Medulla oblongata (tissue), 1 donor: ENCODE measurements around the gene SLC25A1.
"Not testable (repeated sequence)": the region's sequence is repeated elsewhere in the genome, so short reads cannot be mapped to it uniquely, and the experiment has no call there.

Source experiments
- DNase-seq: peaks from one replicate; pipeline ENCODE4 v3.0.0-alpha.2; 2015; ENCODE audit errors: extremely low spot score

SLC25A1 gene

GRCh38 chr22:19206287-19206686 is 27.8 kb upstream of the SLC25A1 start:
- DNase-seq = no peak

DNA sequence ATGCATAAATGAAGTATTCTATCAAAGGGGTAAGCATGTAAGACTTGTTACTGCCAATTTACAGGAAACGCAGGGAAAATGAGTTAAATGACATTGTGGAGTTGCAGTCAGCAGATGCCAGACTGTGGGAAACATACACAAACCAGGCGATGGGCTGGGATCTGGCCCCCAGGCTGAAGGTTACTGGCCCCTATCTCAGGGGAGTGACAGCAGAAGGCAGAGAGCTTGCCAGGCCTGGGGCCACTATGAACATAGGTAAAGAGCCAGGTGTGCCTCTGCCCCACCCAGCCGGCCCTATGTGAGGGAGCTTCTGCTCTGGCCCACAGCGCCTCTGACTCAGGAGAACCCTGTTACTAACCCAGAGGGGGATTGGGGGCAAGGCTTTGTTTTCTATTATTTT is 26.1 kb upstream of the SLC25A1 start:
- DNase-seq = no peak

DNA sequence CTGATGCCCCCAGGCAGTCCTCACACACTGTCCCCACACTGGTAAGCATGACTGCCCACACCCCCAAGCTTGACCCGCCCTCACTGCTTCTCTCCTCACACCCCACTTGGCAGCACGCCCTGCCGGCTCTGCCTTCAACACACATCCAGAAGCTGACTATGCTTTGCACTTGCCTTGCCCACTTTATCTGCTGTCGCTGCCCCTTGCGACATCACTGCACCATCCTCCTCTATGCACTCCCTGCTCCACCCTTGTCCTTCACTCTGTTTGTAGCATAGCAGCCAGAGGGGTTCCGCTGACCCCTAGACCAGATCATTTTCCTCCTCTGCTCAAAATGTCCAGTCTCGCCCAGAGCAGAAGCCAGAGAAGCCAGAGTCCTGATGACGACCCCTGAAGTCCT is 25.3 kb upstream of the SLC25A1 start:
- DNase-seq = no peak

DNA sequence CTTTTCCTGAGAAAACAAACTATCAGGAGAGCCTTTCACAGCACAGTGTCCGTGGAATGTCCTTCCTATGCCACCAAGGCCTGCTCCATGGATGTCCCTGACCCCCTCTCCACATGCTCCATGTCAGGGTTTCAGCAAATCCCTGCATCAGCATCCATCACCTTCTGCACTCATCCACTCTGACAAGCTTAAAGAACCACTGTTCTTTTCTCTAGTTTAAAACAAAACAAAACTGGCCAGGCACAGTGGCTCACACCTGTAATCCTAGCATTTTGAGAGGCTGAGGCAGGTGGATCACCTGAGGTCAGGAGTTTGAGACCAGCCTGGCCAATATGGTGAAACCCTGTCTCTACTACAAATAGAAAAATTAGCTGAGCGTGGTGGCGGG is 24.3 kb upstream of the SLC25A1 start:
- not testable (repeated sequence) for DNase-seq

- DNase-seq = no peak
Observed at GRCh38 chr22:19201869-19202798, 23.6 kb upstream of the SLC25A1 start.

DNA sequence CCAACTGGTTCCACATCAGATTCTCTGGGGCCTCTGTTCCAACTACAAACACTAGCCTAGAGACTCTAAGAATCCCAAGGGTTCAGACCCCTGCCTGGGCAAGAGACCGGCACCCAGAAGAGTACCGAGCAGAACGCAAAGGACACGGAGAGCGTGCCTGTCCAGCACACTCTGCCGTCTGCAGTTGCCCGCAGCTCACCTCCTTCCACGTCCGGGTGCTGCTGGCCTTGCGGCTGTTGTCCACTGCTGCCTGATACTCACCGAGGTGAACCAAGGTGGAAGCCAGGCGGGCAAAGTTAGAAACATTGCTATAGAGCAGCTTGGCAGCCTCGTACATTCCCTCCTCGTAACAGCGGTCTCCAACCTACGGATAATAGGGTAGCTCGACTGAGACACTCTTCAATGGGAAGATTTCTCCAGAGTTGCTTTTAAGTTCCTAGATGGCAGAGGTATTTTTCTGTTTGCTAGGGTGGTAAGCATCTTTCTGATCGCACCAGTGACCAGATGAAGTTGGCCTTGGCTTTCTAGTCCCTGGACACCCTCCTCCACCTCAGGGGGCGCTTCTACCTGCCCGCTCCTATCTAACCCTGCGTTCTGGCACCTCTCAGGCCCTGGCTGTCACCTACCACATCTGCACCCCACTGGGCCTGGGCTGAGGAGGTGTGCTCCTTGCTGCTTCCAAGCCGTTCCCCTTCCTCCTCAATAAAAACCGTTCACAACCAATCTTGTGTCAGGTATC is 22.8 kb upstream of the SLC25A1 start:
- no peak for DNase-seq

GRCh38 chr22:19199479-19199878 is 20.9 kb upstream of the SLC25A1 start:
- DNase-seq = no peak

- DNase-seq = no peak
Observed at GRCh38 chr22:19197997-19198865, 19.7 kb upstream of the SLC25A1 start.

DNA sequence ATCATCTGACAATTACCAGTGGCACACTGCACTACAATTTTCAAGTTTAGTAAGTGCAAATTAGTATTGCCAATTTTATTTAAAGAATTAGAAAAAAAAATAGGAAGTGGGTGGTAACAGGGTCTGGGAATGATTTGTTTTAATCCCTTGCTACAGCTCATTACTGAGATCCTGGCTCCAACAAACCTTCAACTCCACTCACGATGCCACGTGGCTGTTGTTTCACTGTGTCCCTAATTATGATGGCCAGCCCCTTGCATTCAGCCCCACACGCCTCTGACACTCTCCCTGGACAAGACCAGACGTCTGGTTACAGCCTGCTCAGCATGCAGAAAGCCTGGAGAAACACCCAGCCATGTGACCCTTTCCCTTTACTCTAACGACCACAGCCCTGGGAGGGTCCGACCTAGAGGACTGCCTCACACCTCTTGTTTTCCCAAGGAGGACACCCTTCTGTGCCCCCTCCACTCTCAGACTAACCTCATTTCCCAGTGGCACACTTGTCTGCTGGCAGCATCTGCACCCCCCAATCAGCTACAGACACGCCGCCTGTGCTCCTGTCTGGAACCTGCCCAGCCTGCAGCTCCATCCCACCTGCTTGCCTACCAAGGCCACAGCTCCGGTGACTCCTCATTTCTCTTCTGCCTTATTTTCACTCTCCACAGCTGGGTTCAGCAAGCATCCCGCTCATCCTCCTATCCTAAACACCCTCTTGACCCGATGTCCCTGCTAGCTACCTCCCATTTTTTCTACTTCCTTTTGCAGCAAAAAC is 18.5 kb upstream of the SLC25A1 start:
- no peak for DNase-seq

- no peak for DNase-seq
Observed at GRCh38 chr22:19195796-19196731, 17.5 kb upstream of the SLC25A1 start.

DNA sequence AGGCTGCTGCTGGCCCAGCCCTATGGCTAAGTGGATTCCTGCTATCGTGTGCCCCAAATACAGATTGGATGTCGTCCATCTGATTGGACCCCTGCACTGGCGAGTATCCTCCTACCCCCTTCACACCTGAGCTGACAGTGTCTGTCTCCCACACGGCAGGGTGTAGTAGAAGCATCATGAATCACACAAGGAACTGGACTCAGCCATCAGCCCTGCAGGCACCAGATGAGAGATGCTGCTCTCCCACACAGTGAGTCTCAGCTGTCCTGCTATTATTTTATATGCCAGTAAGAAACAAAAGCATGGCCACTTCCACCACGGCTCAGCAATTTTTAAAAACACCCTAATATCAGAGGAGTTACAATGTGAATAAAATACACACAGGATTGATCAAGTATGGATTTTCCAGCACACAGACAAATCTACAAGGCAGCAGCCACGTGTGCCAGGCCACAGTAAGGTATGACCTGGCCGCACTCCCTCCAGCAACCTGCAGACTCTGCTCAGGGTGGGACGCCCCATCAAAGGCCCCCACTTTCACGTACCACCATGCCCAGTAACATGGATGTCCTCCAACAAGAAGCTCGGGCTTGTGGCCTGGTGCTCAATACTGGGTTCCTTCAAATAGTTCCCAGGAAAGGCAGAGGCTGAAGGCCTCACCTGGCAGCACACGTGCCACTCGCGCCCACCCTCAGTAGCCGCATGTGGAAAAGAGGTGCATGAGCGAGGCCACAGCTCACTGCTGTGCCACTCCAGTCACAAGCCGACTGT is 16.4 kb upstream of the SLC25A1 start:
- DNase-seq = no peak

GRCh38 chr22:19193879-19194278 is 15.3 kb upstream of the SLC25A1 start:
- no peak for DNase-seq

GRCh38 chr22:19187716-19188563 is 9.4 kb upstream of the SLC25A1 start:
- DNase-seq = no peak

DNA sequence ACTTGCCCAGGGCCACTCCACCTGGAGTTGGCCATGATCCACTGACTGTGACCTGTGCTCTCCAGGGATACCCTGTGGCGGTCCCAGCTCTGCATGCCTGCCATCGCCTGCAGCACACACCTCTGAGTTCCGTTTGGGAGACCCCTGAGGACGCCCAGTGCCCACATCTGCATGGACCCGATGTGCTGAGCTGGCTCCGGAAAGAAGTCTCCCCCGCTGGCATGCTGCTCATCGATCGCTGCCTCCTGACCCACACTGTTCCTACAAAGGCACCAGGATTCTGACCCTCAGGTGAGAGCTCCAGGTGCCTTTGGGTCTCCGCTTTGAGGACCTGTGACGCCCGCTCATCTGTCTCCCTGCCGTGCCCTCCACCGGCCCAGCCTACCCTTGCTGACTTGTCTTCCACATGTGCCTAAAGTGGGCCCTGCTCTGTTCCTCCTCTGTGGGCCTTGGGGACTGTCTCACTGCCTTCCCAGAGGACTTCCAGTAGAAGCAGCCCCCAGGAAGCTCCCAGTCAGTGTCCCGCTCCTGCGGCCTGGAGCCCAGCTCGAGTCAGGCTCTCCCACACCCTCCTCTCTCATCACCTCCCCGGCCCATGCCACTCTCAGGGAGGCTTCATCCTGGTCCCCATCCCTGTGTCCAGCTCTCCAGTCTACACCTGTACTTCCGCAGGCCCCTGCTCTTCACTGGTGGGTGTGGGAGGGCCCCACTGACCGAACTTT is 5.9 kb upstream of the SLC25A1 start:
- no peak for DNase-seq

DNA sequence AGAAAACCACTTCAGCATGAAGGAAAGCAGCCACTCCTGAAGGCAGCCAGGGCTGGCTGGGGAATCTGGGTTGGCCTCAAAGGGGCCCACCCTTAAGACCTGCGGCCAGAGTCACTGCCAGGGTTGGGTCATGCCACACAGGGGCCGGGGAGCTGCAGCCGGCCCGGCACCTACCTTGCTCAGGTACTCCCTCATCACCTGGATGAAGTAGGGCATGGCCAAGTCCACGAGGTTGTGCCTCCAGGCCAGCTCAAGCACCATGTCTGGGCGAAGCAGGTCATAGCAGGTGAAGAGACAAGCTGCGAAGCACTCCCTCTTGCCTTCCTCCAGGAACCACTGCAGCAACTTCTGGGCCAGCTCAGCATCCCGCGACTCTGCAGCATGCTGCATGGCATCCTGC is 4.7 kb upstream of the SLC25A1 start:
- DNase-seq = no peak

DNA sequence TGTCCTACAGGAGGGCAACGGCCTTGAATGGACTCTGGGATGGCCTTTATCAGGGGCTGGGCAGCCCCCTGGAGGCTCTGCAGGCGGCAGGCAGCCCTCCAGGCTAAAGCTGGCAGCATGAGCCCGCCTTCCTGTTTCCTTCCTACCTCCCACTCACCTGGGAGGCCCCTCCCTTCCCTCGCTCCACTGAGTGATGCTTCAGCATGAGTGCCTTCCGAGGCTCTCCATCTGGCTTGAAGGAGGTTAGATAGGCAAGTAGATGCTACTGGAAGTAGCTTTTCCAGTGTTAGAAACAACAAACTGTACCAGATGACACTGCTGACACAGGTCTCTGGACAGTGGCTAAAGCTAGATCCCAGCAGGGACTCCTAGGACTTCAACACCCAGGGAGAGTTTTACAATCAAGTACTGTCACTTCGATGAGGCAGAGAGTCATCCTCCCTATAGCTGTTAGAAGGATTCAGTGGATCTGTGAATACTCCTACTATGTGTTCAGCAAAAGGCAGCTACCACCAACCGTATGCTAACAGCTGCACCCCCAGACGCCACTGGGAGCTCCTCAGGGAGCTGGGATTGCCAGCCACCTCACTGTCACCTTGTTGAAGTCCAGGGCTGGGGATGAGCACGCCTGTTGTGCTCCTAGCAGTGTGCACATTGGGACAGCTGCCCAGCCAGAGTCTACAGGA is 4.1 kb upstream of the SLC25A1 start:
- DNase-seq = no peak

DNA sequence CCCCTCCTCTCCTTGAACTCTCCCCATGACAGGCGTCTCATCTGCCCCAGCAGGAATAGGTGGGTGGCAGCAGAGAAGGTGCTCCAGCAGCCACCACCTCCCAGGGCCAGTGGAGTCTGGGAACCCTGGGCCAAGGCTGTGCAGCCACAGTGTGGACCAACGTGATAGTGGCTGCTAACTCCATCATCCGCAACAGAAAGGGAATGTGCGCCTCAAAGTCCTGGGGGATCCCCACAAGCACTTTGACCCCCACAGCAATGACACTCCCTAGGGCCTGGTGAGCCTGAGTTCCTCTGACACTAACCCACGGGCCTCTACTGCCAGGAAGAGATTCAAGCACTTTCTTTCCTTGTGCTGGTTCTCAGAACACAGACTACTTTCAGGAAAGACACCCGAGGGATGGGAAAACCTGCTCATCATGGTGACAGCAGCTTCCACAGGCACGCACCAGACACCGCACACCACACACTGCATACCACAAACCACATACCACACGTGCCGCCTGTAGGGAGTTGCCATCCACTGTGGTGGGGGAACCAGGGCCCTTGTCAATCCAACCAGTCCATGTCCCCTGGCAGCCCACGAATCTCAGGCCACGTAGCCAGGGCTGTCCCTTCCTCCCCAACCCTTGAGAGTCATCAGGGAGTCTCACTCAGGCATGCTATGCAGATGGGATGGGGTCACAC is 3.4 kb upstream of the SLC25A1 start:
- DNase-seq = no peak
